SU-DHL-6 (cell line): ENCODE measurements around the gene XYLT2.
A peak's percentile ranks its signal among the peaks of the same experiment; 100 is the strongest.

ENCODE experiments used
- H2AFZ ChIP-seq: fragments of 200-600 bp; sonication (generic); 2 replicates; pipeline ENCODE4 v1.6.1; 2014; ENCODE audit warnings: low read depth, mild to moderate bottlenecking, moderate library complexity, mixed read lengths, antibody characterized with exemption, low read length; ENCODE audit not compliant: severe bottlenecking
- H3F3A ChIP-seq: fragments of 200-600 bp; shearing (Covaris generic); 2 replicates; pipeline ENCODE4 v1.6.0; 2016; ENCODE audit warnings: antibody characterized with exemption, mild to moderate bottlenecking; ENCODE audit not compliant: insufficient read depth
- H3K27ac ChIP-seq: fragments of 200-600 bp; sonication (generic); 2 replicates; pipeline ENCODE4 v1.5.1; 2016; ENCODE audit warnings: low read depth, mild to moderate bottlenecking, low read length, moderate library complexity, mixed read lengths
- H3K27me3 ChIP-seq: fragments of 200-600 bp; sonication (generic), shearing (Covaris generic); 2 replicates; pipeline ENCODE4 v1.6.0; 2014; ENCODE audit warnings: mild to moderate bottlenecking, low read length
- H3K36me3 ChIP-seq: fragments of 200-600 bp; sonication (generic); 2 replicates; pipeline ENCODE4 v1.6.1; 2014; ENCODE audit warnings: mild to moderate bottlenecking, low read length, mixed read lengths
- H3K4me2 ChIP-seq: fragments of 300-600, 200-600 bp; shearing (Covaris generic), sonication (generic); 2 replicates; pipeline ENCODE4 v1.6.0; 2014; ENCODE audit warnings: low read length, low read depth, mild to moderate bottlenecking; ENCODE audit not compliant: poor library complexity, severe bottlenecking
- H3K4me3 ChIP-seq: fragments of 200-600 bp; sonication (generic); 2 replicates; pipeline ENCODE4 v1.5.1; 2014; ENCODE audit warnings: antibody characterized with exemption, low read length, mild to moderate bottlenecking, mixed read lengths; ENCODE audit not compliant: insufficient read depth, poor library complexity, severe bottlenecking
- H3K79me2 ChIP-seq: fragments of 200-600 bp; sonication (generic); 2 replicates; pipeline ENCODE4 v1.6.1; 2014; ENCODE audit warnings: mild to moderate bottlenecking, low read length, moderate library complexity; ENCODE audit not compliant: insufficient read depth
- H3K9ac ChIP-seq: fragments of 200-600 bp; sonication (generic); 2 replicates; pipeline ENCODE4 v1.7.0; 2014; ENCODE audit warnings: mild to moderate bottlenecking, low read length
- H3K9me2 ChIP-seq: fragments of 200-600 bp; sonication (generic); replicated peaks from 2 replicates; pipeline ENCODE4 v1.6.1; 2014; ENCODE audit warnings: low read length; ENCODE audit not compliant: insufficient read depth
- H3K9me3 ChIP-seq: fragments of 200-600 bp; sonication (generic); 2 replicates; pipeline ENCODE4 v1.6.1; 2014; ENCODE audit warnings: low read length, mixed read lengths; ENCODE audit not compliant: insufficient read depth
- H4K20me1 ChIP-seq: fragments of 200-600 bp; sonication (generic); 2 replicates; pipeline ENCODE4 v1.6.1; 2014; ENCODE audit warnings: low read depth, mild to moderate bottlenecking, antibody characterized with exemption, low read length, moderate library complexity, mixed read lengths
- EZH2phosphoT487 ChIP-seq: fragments of 200-600 bp; sonication (generic), shearing (Covaris generic); conservative IDR thresholded peaks from 2 replicates; pipeline ENCODE4 v1.6.1; 2018; ENCODE audit warnings: mild to moderate bottlenecking, antibody characterized with exemption, low read length, moderate library complexity, mixed read lengths
- TF ChIP-seq, protein P1 (sequence below): fragments of 200-600 bp; sonication (generic); IDR thresholded peaks from one replicate; pipeline ENCODE4 v1.5.1; 2017; ENCODE audit warnings: antibody characterized with exemption, mild to moderate bottlenecking, low read length, moderate library complexity; ENCODE audit not compliant: insufficient read depth, poor library complexity, severe bottlenecking

XYLT2 gene

GRCh38 chr17:50394711-50395110 lies 48.8 kb downstream of the XYLT2 start:
- Histone ChIP-seq H3K36me3 (peaks cover 32% of the 10 kb centered on the region), H3K4me2 (no peak overlapping the region)

DNA sequence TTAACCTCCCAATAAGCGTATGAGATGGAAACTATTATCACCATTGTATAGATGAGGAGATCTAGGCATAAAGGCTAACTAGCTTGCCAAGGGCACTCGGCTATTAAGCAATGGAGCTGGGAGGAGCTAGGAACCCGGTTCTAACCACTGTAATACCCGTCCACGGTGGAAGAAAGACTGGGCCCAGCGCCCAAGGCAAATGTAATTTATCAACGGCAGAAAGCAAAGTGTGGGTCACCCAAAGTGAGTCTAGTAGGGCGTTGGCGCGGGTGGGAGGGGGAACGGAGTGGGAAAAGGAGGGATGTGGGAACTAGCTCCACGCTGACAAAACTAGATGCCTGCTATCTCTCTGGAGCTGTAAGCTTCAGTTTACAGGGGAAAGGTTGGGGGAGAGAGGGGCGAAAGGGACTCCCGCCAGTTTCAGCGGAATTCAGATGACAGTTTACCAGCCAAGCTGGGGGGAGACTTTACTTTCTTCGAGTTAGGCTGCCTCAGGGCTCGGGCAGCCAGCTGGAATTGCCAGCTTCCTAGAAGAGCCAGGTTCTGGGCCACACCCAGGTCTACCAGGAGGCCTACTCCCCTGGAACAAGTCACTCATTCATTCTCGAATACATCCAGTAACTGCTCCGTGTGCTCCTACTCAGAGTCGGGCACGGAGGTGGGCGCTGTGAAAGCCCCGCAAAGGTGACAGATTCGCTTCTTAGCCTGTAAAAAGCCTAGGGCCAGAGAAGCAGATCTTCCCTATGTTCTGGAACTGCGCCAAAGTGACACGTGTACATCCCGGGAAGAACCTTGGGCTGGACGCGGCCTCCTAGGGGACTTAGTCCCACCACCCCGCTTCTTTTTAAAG lies 50.6 kb downstream of the XYLT2 start:
- H3K27ac ChIP-seq = peak overlapping the region; percentile 33
- no peaks in the 10 kb centered on the region for H3K9me2 ChIP-seq
- H3K4me2 ChIP-seq = peak overlapping the region; percentile 88
- TF ChIP-seq, protein P1, sequence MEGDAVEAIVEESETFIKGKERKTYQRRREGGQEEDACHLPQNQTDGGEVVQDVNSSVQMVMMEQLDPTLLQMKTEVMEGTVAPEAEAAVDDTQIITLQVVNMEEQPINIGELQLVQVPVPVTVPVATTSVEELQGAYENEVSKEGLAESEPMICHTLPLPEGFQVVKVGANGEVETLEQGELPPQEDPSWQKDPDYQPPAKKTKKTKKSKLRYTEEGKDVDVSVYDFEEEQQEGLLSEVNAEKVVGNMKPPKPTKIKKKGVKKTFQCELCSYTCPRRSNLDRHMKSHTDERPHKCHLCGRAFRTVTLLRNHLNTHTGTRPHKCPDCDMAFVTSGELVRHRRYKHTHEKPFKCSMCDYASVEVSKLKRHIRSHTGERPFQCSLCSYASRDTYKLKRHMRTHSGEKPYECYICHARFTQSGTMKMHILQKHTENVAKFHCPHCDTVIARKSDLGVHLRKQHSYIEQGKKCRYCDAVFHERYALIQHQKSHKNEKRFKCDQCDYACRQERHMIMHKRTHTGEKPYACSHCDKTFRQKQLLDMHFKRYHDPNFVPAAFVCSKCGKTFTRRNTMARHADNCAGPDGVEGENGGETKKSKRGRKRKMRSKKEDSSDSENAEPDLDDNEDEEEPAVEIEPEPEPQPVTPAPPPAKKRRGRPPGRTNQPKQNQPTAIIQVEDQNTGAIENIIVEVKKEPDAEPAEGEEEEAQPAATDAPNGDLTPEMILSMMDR = no peak
- TF ChIP-seq EZH2phosphoT487 = no peak
- peak overlapping the region; percentile 97 for H3K4me3 ChIP-seq
- peaks cover 37% of the 10 kb centered on the region for H3K79me2 ChIP-seq
- H4K20me1 ChIP-seq = no peaks in the 10 kb centered on the region; the same call in 1 of the 2 replicates
- peaks cover 24% of the 10 kb centered on the region for H3K36me3 ChIP-seq
- no peaks in the 10 kb centered on the region for H3K9me3 ChIP-seq
- peak overlapping the region; percentile 90 for H3K9ac ChIP-seq
- H2AFZ ChIP-seq = peak overlapping the region; percentile 48
- H3K27me3 ChIP-seq = no peaks in the 10 kb centered on the region
- H3F3A ChIP-seq = no peaks in the 10 kb centered on the region

More at GRCh38 chr17:50394711-50395110, 48.8 kb downstream of the XYLT2 start:
- Histone ChIP-seq H2AFZ (no peak overlapping the region), H3F3A (no peaks in the 10 kb centered on the region), H3K9ac (no peak overlapping the region), H3K9me2 (no peaks in the 10 kb centered on the region), H3K27me3 (no peaks in the 10 kb centered on the region), H4K20me1 (no peaks in the 10 kb centered on the region; the same call in 1 of the 2 replicates), H3K79me2 (peaks cover 37% of the 10 kb centered on the region), H3K4me3 (no peak overlapping the region), H3K9me3 (no peaks in the 10 kb centered on the region), H3K27ac (no peak overlapping the region)
- TF ChIP-seq, protein P1 = no peak
- TF ChIP-seq EZH2phosphoT487 = no peak

DNA sequence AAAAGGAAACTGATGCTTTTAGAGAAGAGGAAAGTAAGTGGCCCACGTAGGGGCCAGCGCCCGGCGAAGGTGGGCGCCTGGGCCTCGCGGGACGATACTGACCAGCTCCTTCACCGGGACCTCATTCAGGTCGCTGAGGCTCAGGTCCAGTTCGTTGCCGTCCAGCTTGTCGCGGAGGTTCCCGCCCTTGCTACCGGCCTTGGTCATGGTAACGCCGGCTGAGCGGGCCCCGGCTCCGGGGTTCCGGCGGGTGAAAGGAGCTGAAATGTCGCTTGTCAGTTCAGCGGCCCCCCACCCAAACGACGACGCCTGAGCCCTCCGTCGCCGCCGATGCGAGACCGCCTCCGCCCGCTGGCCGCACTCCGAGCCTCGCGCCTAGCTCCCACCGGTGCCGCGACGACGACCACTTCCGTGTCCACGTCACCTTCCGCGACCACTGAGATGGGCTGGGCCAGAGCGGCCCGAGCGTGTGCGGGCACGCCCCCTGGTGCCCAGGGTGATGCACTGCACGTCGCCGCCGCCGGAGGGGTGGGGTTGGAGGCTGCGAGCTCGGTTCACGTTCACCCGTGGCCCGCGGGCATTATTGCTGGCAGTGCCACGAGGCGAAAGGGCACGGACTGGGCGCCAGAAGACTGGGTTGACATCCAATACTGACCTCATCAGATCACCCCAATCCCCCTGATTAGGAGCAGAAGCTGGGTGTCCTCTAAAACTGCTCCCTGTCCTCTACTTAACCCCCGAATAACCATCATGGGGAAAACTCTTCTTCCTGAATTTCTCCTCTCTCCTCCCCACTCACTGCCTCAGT lies 51.4 kb downstream of the XYLT2 start, which contains the start of gene LRRC59:
LRRC59 (minus strand) TSS at position 413 of the 808 bp plus-strand sequence; CDS start at position 207, 206 bp downstream.
- no peaks in the 10 kb centered on the region; the same call in 1 of the 2 replicates for H4K20me1 ChIP-seq
- H3K27me3 ChIP-seq = no peaks in the 10 kb centered on the region
- no peaks in the 10 kb centered on the region for H3F3A ChIP-seq
- peak within 1 kb of the TSS; percentile 33 for H3K27ac ChIP-seq
- peak within 1 kb of the TSS; percentile 90 for H3K9ac ChIP-seq
- peak within 1 kb of the TSS; percentile 88 for H3K4me2 ChIP-seq
- H3K9me2 ChIP-seq = no peaks in the 10 kb centered on the region
- peaks cover 22% of the 10 kb centered on the region for H3K36me3 ChIP-seq
- H2AFZ ChIP-seq = peak within 1 kb of the TSS; percentile 67
- no peaks in the 10 kb centered on the region for H3K9me3 ChIP-seq
- H3K4me3 ChIP-seq = peak within 1 kb of the TSS; percentile 97
- TF ChIP-seq, protein P1 = peak; percentile 93
- no peak for TF ChIP-seq EZH2phosphoT487
- peaks cover 37% of the 10 kb centered on the region for H3K79me2 ChIP-seq
